ENCODE measurements around the gene IL17REL. TPM values are rescaled to one million over a fixed set of nuclear protein-coding genes. Genes with fewer than 3 reads are reported as not detected.

The IL17REL gene
- total and polyA plus RNA-seq, 2 of the 13 experiments (the other 11 are each of a cell fraction or from before 2014, with no cell fraction given) = not detected

- 0 out of 2 replicates have a peak, but pooled peaks have one; percentile 72 for TF ChIP-seq CSRNP2 (CRISPR knock-in tag; conservative IDR thresholded peaks at IDR 0.05; ENCODE audit: low read depth)
- no peak; the same call in 1 of the 2 replicates for TF ChIP-seq YEATS4 (CRISPR knock-in tag; IDR thresholded peaks at IDR 0.05; ENCODE audit: borderline replicate concordance)
- TF ChIP-seq FOXK2 (IDR thresholded peaks at IDR 0.05) = no peak
- 0 out of 2 replicates have a peak, but pooled peaks have one; percentile 10 for TF ChIP-seq ZNF160 (CRISPR knock-in tag; IDR thresholded peaks at IDR 0.05)
- peak; percentile 79; the same call in 1 of the 2 replicates for TF ChIP-seq AHR (CRISPR knock-in tag; IDR thresholded peaks at IDR 0.05)
- TF ChIP-seq ZNF326 (CRISPR knock-in tag; IDR thresholded peaks at IDR 0.05; ENCODE audit: borderline replicate concordance) = no peak
- TF ChIP-seq ZNF883 (CRISPR knock-in tag; IDR thresholded peaks at IDR 0.05; ENCODE audit: not compliant biosample characterization) = no peak
- TF ChIP-seq ZFP36L1 (CRISPR knock-in tag; IDR thresholded peaks at IDR 0.05) = peak; percentile 71; the same call in 1 of the 2 replicates
- TF ChIP-seq KLF13 (CRISPR knock-in tag; IDR thresholded peaks at IDR 0.05) = no peak
- no peak for TF ChIP-seq SP2 (CRISPR knock-in tag; IDR thresholded peaks at IDR 0.05)
- no peak for TF ChIP-seq ZNF468 (CRISPR knock-in tag; IDR thresholded peaks at IDR 0.05)
- 0 out of 2 replicates have a peak, but pooled peaks have one; percentile 33 for TF ChIP-seq ETS1 (CRISPR knock-in tag; IDR thresholded peaks at IDR 0.05)
- TF ChIP-seq ZNF780A (CRISPR knock-in tag; IDR thresholded peaks at IDR 0.05) = 0 out of 2 replicates have a peak, but pooled peaks have one; percentile 87
- peak; percentile 83 for TF ChIP-seq ZMYM3 (CRISPR knock-in tag; IDR thresholded peaks at IDR 0.05)
- no peak for TF ChIP-seq ATF5 (CRISPR knock-in tag; IDR thresholded peaks at IDR 0.05; ENCODE audit: low read depth)
- TF ChIP-seq ZNF597 (CRISPR knock-in tag; IDR thresholded peaks at IDR 0.05) = no peak
- TF ChIP-seq GABPB1 (CRISPR knock-in tag; IDR thresholded peaks at IDR 0.05) = peak; percentile 64
- TF ChIP-seq ZNF256 (CRISPR knock-in tag; conservative IDR thresholded peaks at IDR 0.05) = peak; percentile 75; the same call in 1 of the 2 replicates
- peak; percentile 64; the same call in 1 of the 2 replicates for TF ChIP-seq ZNF224 (CRISPR knock-in tag; IDR thresholded peaks at IDR 0.05)
- peak; percentile 94 for TF ChIP-seq JUNB (CRISPR knock-in tag; IDR thresholded peaks at IDR 0.05; ENCODE audit: borderline replicate concordance)
- TF ChIP-seq ZNF614 (CRISPR knock-in tag; IDR thresholded peaks at IDR 0.05; ENCODE audit: borderline replicate concordance) = peak; percentile 91
- TF ChIP-seq ZMYM2 (CRISPR knock-in tag; IDR thresholded peaks at IDR 0.05) = no peak
- peak; percentile 81 for TF ChIP-seq FOXA3 (CRISPR knock-in tag; IDR thresholded peaks at IDR 0.05)
- 0 out of 2 replicates have a peak, but pooled peaks have one; percentile 46 for TF ChIP-seq ZNF441 (CRISPR knock-in tag; IDR thresholded peaks at IDR 0.05; ENCODE audit: borderline replicate concordance)
- TF ChIP-seq NR3C1 (CRISPR knock-in tag; IDR thresholded peaks at IDR 0.05) = no peak
- peak; percentile 18; the same call in 1 of the 2 replicates for TF ChIP-seq CEBPG (CRISPR knock-in tag; IDR thresholded peaks at IDR 0.05)
- no peak for TF ChIP-seq MLLT10 (CRISPR knock-in tag; IDR thresholded peaks at IDR 0.05)
- TF ChIP-seq HOXA5 (CRISPR knock-in tag; IDR thresholded peaks at IDR 0.05) = peak; percentile 67; the same call in 1 of the 2 replicates
Measured at GRCh38 chr22:49970528-49971231, 41.9 kb downstream of the IL17REL start (continued).

Measured in HepG2 (cell line).